ENCODE measurements around the gene SH3D21. TPM values are rescaled to one million over a fixed set of nuclear protein-coding genes. Genes with fewer than 3 reads are reported as not detected.

SH3D21 gene
- total RNA-seq, result 3.5 TPM
- 1.8 TPM for polyA plus RNA-seq

DNA sequence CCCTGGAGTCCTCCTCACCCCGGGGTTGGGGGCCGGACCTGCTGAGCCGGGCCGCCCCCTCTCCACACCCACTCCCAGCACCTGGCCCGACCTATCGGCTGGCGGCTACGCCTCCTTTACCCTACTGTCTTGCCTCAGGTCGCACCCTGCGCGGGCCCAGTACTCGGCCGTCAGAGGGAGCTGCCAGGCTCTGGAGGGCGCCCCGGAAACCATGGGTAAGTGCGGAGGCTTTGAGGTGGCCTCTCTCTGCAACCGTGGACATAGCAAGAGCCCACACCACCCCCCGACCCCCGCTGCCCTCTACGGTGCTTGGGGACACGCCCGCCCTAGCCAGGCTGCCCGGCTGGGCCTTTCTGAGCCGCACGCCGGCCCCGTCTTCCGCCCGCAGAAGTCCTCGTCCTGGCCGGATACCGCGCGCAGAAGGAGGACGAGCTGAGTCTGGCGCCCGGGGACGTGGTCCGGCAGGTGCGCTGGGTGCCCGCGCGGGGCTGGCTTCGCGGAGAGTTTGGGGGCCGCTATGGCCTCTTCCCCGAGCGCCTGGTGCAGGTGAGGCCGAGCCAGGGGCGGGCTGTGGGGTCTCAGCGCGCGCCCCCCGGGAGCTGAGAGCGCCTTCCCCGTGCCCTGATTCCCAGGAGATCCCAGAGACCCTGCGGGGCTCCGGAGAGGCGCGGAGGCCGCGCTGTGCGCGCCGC is at the start of gene SH3D21:
TSS of gene SH3D21 (plus strand) at position 159 of the 692 bp plus-strand sequence. CDS start at position 212, 53 bp downstream.
- WGBS, result 3% methylated on average over 65 of the region's 65 CpGs
- DNase-seq (ENCODE audit: extremely low spot score), result no peak
- peak within 1 kb of the TSS; percentile 72 for H3K4me3 ChIP-seq (ENCODE audit: low read depth, low read length)
- H3K36me3 ChIP-seq (ENCODE audit: insufficient read depth), result peaks cover 3% of the 10 kb centered on the region
- peak within 1 kb of the TSS; percentile 69 for H3K27ac ChIP-seq (ENCODE audit: low read depth)
- no peaks in the 10 kb centered on the region for H3K4me1 ChIP-seq (ENCODE audit: insufficient read depth)

GRCh38 chr1:36256558-36257374 is 49.4 kb upstream of the SH3D21 start:
- no peak overlapping the region for H3K4me3 ChIP-seq (ENCODE audit: low read depth, low read length)
- WGBS, result 85% methylated on average over 15 of the region's 15 CpGs
- H3K4me1 ChIP-seq (ENCODE audit: insufficient read depth), result no peaks in the 10 kb centered on the region
- DNase-seq (ENCODE audit: extremely low spot score), result no peak
- peak overlapping the region; percentile 2 for H3K27ac ChIP-seq (ENCODE audit: low read depth)
- peaks cover 2% of the 10 kb centered on the region for H3K36me3 ChIP-seq (ENCODE audit: insufficient read depth)

DNA sequence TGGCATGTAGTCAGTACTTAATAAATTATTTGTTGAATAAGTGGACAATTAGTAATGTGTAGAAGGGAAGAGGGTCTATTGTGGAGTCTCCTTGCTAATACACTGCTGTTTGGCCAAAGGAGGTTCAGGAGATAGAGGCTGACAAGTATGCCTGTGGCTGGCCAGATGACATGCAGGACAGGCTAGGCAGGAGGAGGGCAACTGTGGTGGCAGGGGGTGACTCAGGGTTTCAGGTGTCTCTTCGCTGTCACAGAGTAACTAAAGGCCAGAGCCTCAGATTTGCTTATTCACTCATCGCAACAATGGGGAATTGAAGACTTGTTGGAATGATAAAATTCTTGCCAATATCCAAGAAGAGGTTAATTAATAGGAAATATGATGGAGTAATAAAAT is 48.8 kb upstream of the SH3D21 start:
- WGBS, result 92% methylated on average over 2 of the region's 2 CpGs
- Histone ChIP-seq H3K4me3 (ENCODE audit: low read depth, low read length) (no peak overlapping the region), H3K27ac (ENCODE audit: low read depth) (no peak overlapping the region), H3K36me3 (ENCODE audit: insufficient read depth) (peaks cover 2% of the 10 kb centered on the region), H3K4me1 (ENCODE audit: insufficient read depth) (no peaks in the 10 kb centered on the region)
- no peak for DNase-seq (ENCODE audit: extremely low spot score)

- Histone ChIP-seq H3K4me3 (ENCODE audit: low read depth, low read length) (no peak overlapping the region), H3K27ac (ENCODE audit: low read depth) (no peak overlapping the region)
- WGBS, result 81% methylated on average over 1 of the region's 1 CpG
Observed at GRCh38 chr1:36258960-36259344, 47.2 kb upstream of the SH3D21 start.

DNA sequence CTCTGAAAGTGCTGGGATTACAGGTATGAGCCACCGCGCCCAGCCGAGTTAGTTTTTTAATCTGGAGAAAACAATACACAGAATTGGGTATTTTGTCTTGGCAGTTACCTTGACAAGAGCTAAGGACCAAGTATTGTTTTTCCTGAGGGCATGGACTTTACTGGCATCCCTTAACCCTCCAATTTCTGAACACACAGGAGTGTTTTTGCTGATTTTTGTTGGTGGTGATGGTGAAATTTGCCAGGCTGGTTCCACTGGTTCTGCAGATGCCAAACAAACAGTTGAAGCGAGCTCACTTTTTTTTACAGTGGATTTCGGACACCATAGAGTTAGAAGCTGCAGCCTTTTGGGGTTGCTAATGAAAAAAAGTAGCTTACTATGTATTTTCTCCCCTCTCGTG is 37.2 kb upstream of the SH3D21 start:
- Histone ChIP-seq H3K4me3 (ENCODE audit: low read depth, low read length) (no peak overlapping the region), H3K4me1 (ENCODE audit: insufficient read depth) (no peaks in the 10 kb centered on the region), H3K36me3 (ENCODE audit: insufficient read depth) (peaks cover 2% of the 10 kb centered on the region), H3K27ac (ENCODE audit: low read depth) (no peak overlapping the region)
- no peak for DNase-seq (ENCODE audit: extremely low spot score)
- 89% methylated on average over 6 of the region's 6 CpGs for WGBS

More at GRCh38 chr1:36258960-36259344, 47.2 kb upstream of the SH3D21 start:
- H3K4me1 ChIP-seq (ENCODE audit: insufficient read depth), result no peaks in the 10 kb centered on the region
- DNase-seq (ENCODE audit: extremely low spot score), result no peak
- peaks cover 3% of the 10 kb centered on the region for H3K36me3 ChIP-seq (ENCODE audit: insufficient read depth)

DNA sequence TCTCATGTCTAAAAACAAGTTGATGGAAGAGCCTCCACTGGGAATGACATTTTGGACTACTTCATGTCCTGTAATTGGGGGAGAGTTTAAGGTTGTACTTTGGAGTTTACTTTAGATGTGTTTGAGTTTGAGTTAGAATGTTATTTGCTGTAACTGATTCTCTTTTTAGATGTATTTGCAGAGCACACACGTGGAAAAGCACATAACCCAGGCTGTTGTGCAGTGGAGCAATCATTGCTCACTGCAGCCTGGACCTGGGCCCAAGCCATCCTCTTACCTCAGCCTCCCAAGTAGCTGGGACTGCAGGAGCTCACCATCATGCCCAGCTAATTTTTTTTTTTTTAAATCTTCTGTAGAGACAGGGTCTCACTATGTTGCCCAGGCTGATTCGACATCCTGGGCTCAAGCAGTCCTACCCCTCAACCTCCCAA is 36.7 kb upstream of the SH3D21 start:
- H3K4me1 ChIP-seq (ENCODE audit: insufficient read depth), result no peaks in the 10 kb centered on the region
- DNase-seq (ENCODE audit: extremely low spot score), result no peak
- no peak overlapping the region for H3K27ac ChIP-seq (ENCODE audit: low read depth)
- H3K36me3 ChIP-seq (ENCODE audit: insufficient read depth), result peaks cover 2% of the 10 kb centered on the region
- WGBS, result 64% methylated on average over 2 of the region's 2 CpGs
- H3K4me3 ChIP-seq (ENCODE audit: low read depth, low read length), result no peak overlapping the region

GRCh38 chr1:36273024-36273423 is 33.1 kb upstream of the SH3D21 start:
- Histone ChIP-seq H3K4me3 (ENCODE audit: low read depth, low read length) (no peak overlapping the region), H3K4me1 (ENCODE audit: insufficient read depth) (no peaks in the 10 kb centered on the region), H3K27ac (ENCODE audit: low read depth) (no peak overlapping the region), H3K36me3 (ENCODE audit: insufficient read depth) (no peaks in the 10 kb centered on the region)
- no peak for DNase-seq (ENCODE audit: extremely low spot score)
- 62% methylated on average over 5 of the region's 5 CpGs for WGBS

DNA sequence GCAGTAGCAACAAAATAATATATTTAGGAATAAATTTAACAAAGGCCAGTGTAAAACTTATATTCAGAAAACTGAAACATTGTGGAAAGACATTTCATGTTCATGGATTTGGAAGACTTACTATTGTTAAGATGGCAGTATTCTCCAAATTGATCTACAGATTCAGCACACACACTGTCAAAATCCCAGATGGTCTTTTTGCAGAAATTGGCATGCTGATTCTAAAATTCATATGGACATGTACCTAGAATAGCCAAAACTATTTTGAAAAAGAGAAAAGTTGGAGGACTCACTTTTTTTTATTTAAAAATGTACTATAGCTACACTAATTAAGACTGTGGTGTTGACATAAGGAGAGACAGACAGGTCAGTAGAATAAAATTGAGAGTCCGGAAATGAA is 32.0 kb upstream of the SH3D21 start:
- DNase-seq (ENCODE audit: extremely low spot score), result no peak
- H3K4me1 ChIP-seq (ENCODE audit: insufficient read depth), result no peaks in the 10 kb centered on the region

GRCh38 chr1:36276688-36277087 is 29.5 kb upstream of the SH3D21 start:
- H3K4me3 ChIP-seq (ENCODE audit: low read depth, low read length), result no peak overlapping the region
- WGBS, result 96% methylated on average over 6 of the region's 6 CpGs
- H3K27ac ChIP-seq (ENCODE audit: low read depth), result no peak overlapping the region
- H3K36me3 ChIP-seq (ENCODE audit: insufficient read depth), result no peaks in the 10 kb centered on the region
- H3K4me1 ChIP-seq (ENCODE audit: insufficient read depth), result no peaks in the 10 kb centered on the region
- DNase-seq (ENCODE audit: extremely low spot score), result no peak

More for the DNA sequence above, 32.0 kb upstream of the SH3D21 start:
- WGBS, result 98% methylated on average over 1 of the region's 1 CpG
- Histone ChIP-seq H3K4me3 (ENCODE audit: low read depth, low read length) (no peak overlapping the region), H3K27ac (ENCODE audit: low read depth) (no peak overlapping the region), H3K36me3 (ENCODE audit: insufficient read depth) (no peaks in the 10 kb centered on the region)

- 44% methylated on average over 2 of the region's 2 CpGs for WGBS
- no peak overlapping the region for H3K27ac ChIP-seq (ENCODE audit: low read depth)
- no peaks in the 10 kb centered on the region for H3K4me1 ChIP-seq (ENCODE audit: insufficient read depth)
- DNase-seq (ENCODE audit: extremely low spot score), result no peak
- no peak overlapping the region for H3K4me3 ChIP-seq (ENCODE audit: low read depth, low read length)
- peaks cover 2% of the 10 kb centered on the region for H3K36me3 ChIP-seq (ENCODE audit: insufficient read depth)
Observed at GRCh38 chr1:36279110-36279788, 26.9 kb upstream of the SH3D21 start.

DNA sequence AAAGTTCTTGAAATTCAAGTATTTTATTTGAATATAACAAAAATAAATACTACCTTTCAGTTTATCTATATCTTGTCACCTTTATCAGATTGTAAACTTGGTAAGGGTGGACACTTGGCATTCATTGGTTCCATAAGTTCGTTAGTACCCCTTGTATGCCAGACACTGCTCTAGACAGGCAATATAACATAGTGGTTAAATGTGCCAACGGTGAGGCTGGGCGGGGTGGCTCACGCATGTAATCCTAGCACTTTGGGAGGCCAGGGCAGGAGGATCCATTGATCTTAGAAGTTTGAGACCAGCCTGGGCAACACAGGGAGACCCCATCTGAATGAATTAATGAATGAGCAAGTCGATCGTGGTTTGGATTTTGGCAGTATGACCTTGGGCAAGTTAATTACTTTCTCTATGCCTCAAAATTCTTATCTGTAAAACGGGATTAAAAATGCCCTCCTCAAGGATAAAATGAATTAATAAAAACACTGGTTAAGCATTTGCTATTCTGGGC is 26.3 kb upstream of the SH3D21 start:
- no peak overlapping the region for H3K4me3 ChIP-seq (ENCODE audit: low read depth, low read length)
- DNase-seq (ENCODE audit: extremely low spot score), result no peak
- H3K27ac ChIP-seq (ENCODE audit: low read depth), result no peak overlapping the region
- 76% methylated on average over 7 of the region's 7 CpGs for WGBS
- peaks cover 2% of the 10 kb centered on the region for H3K36me3 ChIP-seq (ENCODE audit: insufficient read depth)
- no peaks in the 10 kb centered on the region for H3K4me1 ChIP-seq (ENCODE audit: insufficient read depth)

- WGBS, result 38% methylated on average over 1 of the region's 1 CpG
- no peak for DNase-seq (ENCODE audit: extremely low spot score)
- Histone ChIP-seq H3K4me3 (ENCODE audit: low read depth, low read length) (no peak overlapping the region), H3K4me1 (ENCODE audit: insufficient read depth) (no peaks in the 10 kb centered on the region), H3K27ac (ENCODE audit: low read depth) (no peak overlapping the region), H3K36me3 (ENCODE audit: insufficient read depth) (peaks cover 9% of the 10 kb centered on the region)
Observed at GRCh38 chr1:36284061-36284460, 22.1 kb upstream of the SH3D21 start.

GRCh38 chr1:36284517-36284916 is 21.7 kb upstream of the SH3D21 start:
- Histone ChIP-seq H3K27ac (ENCODE audit: low read depth) (no peak overlapping the region), H3K4me1 (ENCODE audit: insufficient read depth) (no peaks in the 10 kb centered on the region), H3K36me3 (ENCODE audit: insufficient read depth) (peaks cover 10% of the 10 kb centered on the region), H3K4me3 (ENCODE audit: low read depth, low read length) (no peak overlapping the region)
- WGBS, result 71% methylated on average over 1 of the region's 1 CpG
- DNase-seq (ENCODE audit: extremely low spot score), result no peak

All from urinary bladder (tissue), 4 donors.